CD4-positive, alpha-beta T cell (primary cell): ENCODE data around the gene FAM221B. TPM values are rescaled to one million over a fixed set of nuclear protein-coding genes. Genes with fewer than 3 reads are reported as not detected.

Experiments
- ATAC-seq: fragments of 200-7000 bp; cut with Tn5 transposase; one replicate; pipeline ENCODE4 v1.10.0; 2022; ENCODE audit warnings: mild to moderate bottlenecking; ENCODE audit not compliant: poor library complexity
- CTCF ChIA-PET: fragments of 350-600 bp; sonication (Branson Sonifier 250); formaldehyde crosslinking; loops from one replicate; lab custom pipeline; 2021; ENCODE audit warnings: antibody characterized with exemption, inconsistent platforms; lab: Charles Lee
- POLR2A ChIA-PET: fragments of 350-600 bp; sonication (Branson Sonifier 250); formaldehyde crosslinking; loops from one replicate; lab custom pipeline; 2021; ENCODE audit warnings: antibody characterized with exemption, inconsistent platforms; lab: Charles Lee
- DNase-seq, 14 experiments: peaks; one replicate each; pipeline ENCODE4 v3.0.0-alpha.2; 2013 to 2020; ENCODE audit warnings: mixed read lengths in 2 of 14
- H3K27ac ChIP-seq, 2 donors: one replicate each; pipeline versions ENCODE4 v1.5.1 to v1.7.0; 2013; ENCODE audit warnings: low read length in 2 of 2, low read depth in 1 of 2, mild to moderate bottlenecking in 1 of 2
- H3K27me3 ChIP-seq, 2 experiments: 1 replicate in 1 of 2; 2 replicates in 1 of 2; pipeline versions ENCODE4 v1.6.1 to v1.7.0; 2013; ENCODE audit warnings: low read length in 2 of 2, control low read depth in 1 of 2, mild to moderate bottlenecking in 1 of 2, moderate library complexity in 1 of 2; ENCODE audit not compliant: insufficient read depth in 2 of 2, control insufficient read depth in 1 of 2
- H3K36me3 ChIP-seq: one replicate; pipeline ENCODE4 v1.6.1; 2013; ENCODE audit warnings: low read length, control low read depth; ENCODE audit not compliant: insufficient read depth
- H3K4me1 ChIP-seq: one replicate; pipeline ENCODE4 v1.6.1; 2013; ENCODE audit warnings: low read length, control low read depth; ENCODE audit not compliant: insufficient read depth
- H3K4me3 ChIP-seq: one replicate; pipeline ENCODE4 v1.5.1; 2013; ENCODE audit warnings: mild to moderate bottlenecking, low read length, moderate library complexity
- H3K9me3 ChIP-seq, 2 experiments: 1 replicate in 1 of 2; 2 replicates in 1 of 2; pipeline versions ENCODE4 v1.6.1 to v1.7.0; 2013; ENCODE audit warnings: low read length in 2 of 2, mild to moderate bottlenecking in 2 of 2, control low read depth in 1 of 2, moderate library complexity in 1 of 2; ENCODE audit not compliant: control insufficient read depth in 1 of 2, insufficient read depth in 1 of 2
- H3K27ac Mint-ChIP-seq: one replicate; pipeline ENCODE4 v1.8.0; 2020; ENCODE audit warnings: mixed read lengths
- H3K27me3 Mint-ChIP-seq: one replicate; pipeline ENCODE4 v1.8.0; 2021; ENCODE audit warnings: mixed read lengths
- H3K36me3 Mint-ChIP-seq: one replicate; pipeline ENCODE4 v1.8.0; 2021; ENCODE audit warnings: low read depth, mixed read lengths
- H3K4me1 Mint-ChIP-seq: one replicate; pipeline ENCODE4 v1.8.0; 2021; ENCODE audit warnings: low read depth, mixed read lengths
- H3K4me3 Mint-ChIP-seq: one replicate; pipeline ENCODE4 v1.8.0; 2020; ENCODE audit warnings: mild to moderate bottlenecking, mixed read lengths
- H3K9me3 Mint-ChIP-seq: one replicate; pipeline ENCODE4 v1.8.0; 2020; ENCODE audit warnings: mixed read lengths
- CTCF ChIP-seq: fragments of 200-600 bp; IDR thresholded peaks from one replicate; pipeline ENCODE4 v1.8.0; 2022; ENCODE audit warnings: antibody characterized with exemption, mild to moderate bottlenecking
- intact Hi-C, 2 experiments: fragments of 100-400 bp; cut with DNase I in 1 of 2; cut with micrococcal nuclease in 1 of 2; formaldehyde crosslinking; loops; one replicate each; pipeline versions ENCODE4 v1.15.1 to v1.9.0; 2023 to 2025; cut with DNase I, micrococcal nuclease
- total RNA-seq, 174 experiments: library from RNA in 2 of 174; stranded (reverse) in 2 of 174; gene quantifications; one replicate each; pipeline ENCODE4 v1.2.3 and lab custom pipeline; 2021 to 2026

FAM221B gene
- total RNA-seq, 2 experiments from 2014 or later, result not detected

DNA sequence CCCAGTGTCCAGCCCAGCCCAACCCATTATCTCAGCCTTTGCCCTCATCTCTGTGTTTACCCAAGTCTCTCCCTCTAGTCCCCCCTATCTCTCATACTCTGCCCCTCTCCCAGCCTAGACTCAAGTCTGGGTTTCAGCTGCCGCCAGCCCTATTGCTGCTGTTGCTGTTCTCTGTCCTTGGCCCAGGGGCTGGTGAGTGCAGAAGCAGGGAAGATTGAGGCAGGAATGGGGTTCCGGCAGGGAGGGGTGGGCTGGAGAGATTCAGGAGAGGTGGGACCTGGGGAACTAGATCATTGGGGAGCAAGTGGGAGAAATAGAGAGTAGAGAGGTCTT, 1.2 kb upstream of the FAM221B start:
- H3K9me3 ChIP-seq, result no peaks in the 10 kb centered on the region
- no peaks in the 10 kb centered on the region for H3K27me3 ChIP-seq
- no peaks in the 10 kb centered on the region for H3K36me3 Mint-ChIP-seq
- peaks cover 39% of the 10 kb centered on the region for H3K4me1 ChIP-seq
- intact Hi-C loops, result loop anchor here (1.0 to 5.0 kb wide), 6 partner anchors 14 to 222 kb away; partner anchors contain the start of genes CCDC107 (in 1 of the 2), HINT2 (in 1 of the 2), RMRP (in 1 of the 2) and SPAG8 (in 1 of the 2)
- ChIA-PET POLR2A (interaction anchor here (0.6 to 1.8 kb wide), 4 partner anchors 14 to 183 kb away, joined by 5 to 14 read pairs (median 6); partner anchors contain the start of genes HINT2 and SPAG8), CTCF (interaction anchor here (1.3 to 1.8 kb wide), 2 partner anchors 39 to 53 kb away, joined by 5 to 7 read pairs; no protein-coding TSS in a partner anchor)
- no peak for TF ChIP-seq CTCF
- DNase-seq (no peak), ATAC-seq (no peak)
- no peaks in the 10 kb centered on the region for H3K36me3 ChIP-seq
- peaks cover 44% of the 10 kb centered on the region for H3K4me1 Mint-ChIP-seq
- no peaks in the 10 kb centered on the region for H3K27me3 Mint-ChIP-seq
- H3K4me3 ChIP-seq, result peak overlapping the region; percentile 92
- H3K27ac ChIP-seq, result peak overlapping the region in 1 of 2 donors; percentile 47
- no peaks in the 10 kb centered on the region for H3K9me3 Mint-ChIP-seq
- H3K27ac Mint-ChIP-seq, result peak overlapping the region; percentile 83
- H3K4me3 Mint-ChIP-seq, result peak overlapping the region; percentile 89

DNA sequence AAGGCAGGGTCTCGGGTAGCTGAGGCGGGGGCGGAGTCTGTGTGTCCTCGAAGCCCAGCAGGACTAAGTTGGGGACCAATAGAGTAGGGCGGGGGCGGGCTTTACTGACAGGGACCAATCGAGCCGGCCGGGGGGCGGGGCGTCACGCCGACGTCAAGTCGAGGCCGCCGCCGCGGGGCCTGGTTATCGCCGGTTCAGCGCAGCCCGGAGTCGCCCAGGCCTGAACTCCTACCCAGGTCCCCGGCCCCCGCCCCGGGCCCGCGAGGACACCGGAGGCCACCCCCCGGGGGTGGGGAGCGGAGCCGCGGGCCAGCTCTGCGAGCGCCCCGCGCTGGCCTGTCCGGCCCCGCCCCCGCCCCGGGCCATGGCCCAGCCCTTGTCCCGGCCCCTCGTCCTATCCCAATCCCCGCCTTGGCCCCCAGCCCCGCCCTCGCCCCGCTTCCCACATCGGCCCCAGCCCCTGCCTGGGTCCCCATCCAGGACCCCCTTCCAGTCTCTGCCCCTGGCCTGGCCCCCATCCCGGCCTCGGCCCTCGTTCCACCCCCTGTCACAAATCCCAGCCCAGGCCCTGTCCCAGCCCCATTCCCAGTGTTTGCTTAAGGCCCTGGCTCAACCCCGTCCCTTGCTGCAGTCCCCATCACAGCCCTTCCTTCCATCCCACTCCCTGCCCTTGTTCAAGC, 692 bp upstream of the FAM221B start, which contains the start of gene TMEM8B:
TMEM8B (plus strand) TSS at position 145 of the 680 bp plus-strand sequence; CDS start at position 365, 220 bp downstream.
- CTCF ChIA-PET, result interaction anchor here (1.0 to 1.8 kb wide), 3 partner anchors 39 to 182 kb away, joined by 3 to 7 read pairs (median 5); no protein-coding TSS in a partner anchor
- intact Hi-C loops, result loop anchor here (1.0 to 5.0 kb wide), 6 partner anchors 14 to 222 kb away; partner anchors contain the start of genes CCDC107 (in 1 of the 2), HINT2 (in 1 of the 2), RMRP (in 1 of the 2) and SPAG8 (in 1 of the 2)
- peaks cover 35% of the 10 kb centered on the region for H3K4me1 ChIP-seq
- peaks cover 40% of the 10 kb centered on the region for H3K4me1 Mint-ChIP-seq
- H3K9me3 Mint-ChIP-seq, result no peaks in the 10 kb centered on the region
- H3K36me3 ChIP-seq, result no peaks in the 10 kb centered on the region
- DNase-seq, result peak; percentile 89 to 98 (median 94)
- peak within 1 kb of the TSS; percentile 44 to 47 for H3K27ac ChIP-seq
- H3K4me3 ChIP-seq, result peak within 1 kb of the TSS; percentile 92
- H3K27me3 Mint-ChIP-seq, result no peaks in the 10 kb centered on the region
- H3K36me3 Mint-ChIP-seq, result no peaks in the 10 kb centered on the region
- no peaks in the 10 kb centered on the region for H3K27me3 ChIP-seq
- POLR2A ChIA-PET, result interaction anchor here (1.0 to 1.8 kb wide), 4 partner anchors 10 to 18 kb away, joined by 3 to 14 read pairs (median 6); partner anchors contain the start of genes HINT2 and SPAG8
- H3K9me3 ChIP-seq, result no peaks in the 10 kb centered on the region
- peak; percentile 94 for ATAC-seq
- no peak for TF ChIP-seq CTCF
- H3K4me3 Mint-ChIP-seq, result peak within 1 kb of the TSS; percentile 97
- peak within 1 kb of the TSS; percentile 83 for H3K27ac Mint-ChIP-seq

GRCh38 chr9:35827486-35827885, 1.0 kb downstream of the FAM221B start:
- intact Hi-C loops, result loop anchor here (5.0 kb wide), 3 partner anchors 55 to 220 kb away; partner anchors contain the start of genes CCDC107 (in 1 of the 2), RMRP (in 1 of the 2) and TESK1 (in 1 of the 2)
- peak overlapping the region; percentile 68 for H3K4me3 Mint-ChIP-seq
- Histone ChIP-seq H3K36me3 (no peaks in the 10 kb centered on the region), H3K4me1 (peaks cover 25% of the 10 kb centered on the region), H3K4me3 (no peak overlapping the region), H3K9me3 (no peaks in the 10 kb centered on the region), H3K27me3 (no peaks in the 10 kb centered on the region), H3K27ac (no peak overlapping the region)
- no peak for ATAC-seq
- no peak overlapping the region for H3K27ac Mint-ChIP-seq
- CTCF ChIA-PET, result no interaction called here
- POLR2A ChIA-PET, result no interaction called here
- no peak for DNase-seq
- TF ChIP-seq CTCF, result no peak
- no peaks in the 10 kb centered on the region for H3K36me3 Mint-ChIP-seq
- no peaks in the 10 kb centered on the region for H3K9me3 Mint-ChIP-seq
- H3K27me3 Mint-ChIP-seq, result no peaks in the 10 kb centered on the region
- peaks cover 36% of the 10 kb centered on the region for H3K4me1 Mint-ChIP-seq
